Nephron progenitor cell (in vitro differentiated cells): Measurements from ENCODE around the gene RBPJ.
A peak's percentile ranks its signal among the peaks of the same experiment; 100 is the strongest.

Source experiments
- DNase-seq: peaks from one replicate; pipeline ENCODE4 v3.0.0; 2021
- H3K27ac Mint-ChIP-seq: 2 replicates; pipeline ENCODE4 v1.8.0; 2021; ENCODE audit warnings: mild to moderate bottlenecking, moderate library complexity, mixed read lengths
- H3K27me3 Mint-ChIP-seq: 2 replicates; pipeline ENCODE4 v1.8.0; 2021; ENCODE audit warnings: mild to moderate bottlenecking, low read depth, mixed read lengths; ENCODE audit not compliant: poor library complexity
- H3K36me3 Mint-ChIP-seq: 2 replicates; pipeline ENCODE4 v1.8.0; 2021; ENCODE audit warnings: low read depth, mixed read lengths
- H3K4me1 Mint-ChIP-seq: 2 replicates; pipeline ENCODE4 v1.8.0; 2021; ENCODE audit warnings: mixed read lengths
- H3K4me3 Mint-ChIP-seq: 2 replicates; pipeline ENCODE4 v1.8.0; 2021; ENCODE audit warnings: mild to moderate bottlenecking, moderate library complexity, mixed read lengths
- H3K9me3 Mint-ChIP-seq: 2 replicates; pipeline ENCODE4 v1.8.0; 2021; ENCODE audit warnings: mild to moderate bottlenecking, moderate library complexity, mixed read lengths
- TF ChIP-seq, protein P1 (sequence below): fragments of 200-600 bp; sonication (generic); IDR thresholded peaks from 2 replicates; pipeline ENCODE4 v1.5.0; 2021; ENCODE audit warnings: antibody characterized with exemption

The RBPJ gene

GRCh38 chr4:26413582-26413981 is 92.8 kb downstream of the RBPJ start:
- H3K36me3 Mint-ChIP-seq = peaks cover 41% of the 10 kb centered on the region
- DNase-seq = no peak
- H3K9me3 Mint-ChIP-seq = no peaks in the 10 kb centered on the region
- H3K4me1 Mint-ChIP-seq = no peaks in the 10 kb centered on the region
- H3K27ac Mint-ChIP-seq = no peak overlapping the region
- H3K4me3 Mint-ChIP-seq = no peak overlapping the region
- no peaks in the 10 kb centered on the region for H3K27me3 Mint-ChIP-seq
- TF ChIP-seq, protein P1, sequence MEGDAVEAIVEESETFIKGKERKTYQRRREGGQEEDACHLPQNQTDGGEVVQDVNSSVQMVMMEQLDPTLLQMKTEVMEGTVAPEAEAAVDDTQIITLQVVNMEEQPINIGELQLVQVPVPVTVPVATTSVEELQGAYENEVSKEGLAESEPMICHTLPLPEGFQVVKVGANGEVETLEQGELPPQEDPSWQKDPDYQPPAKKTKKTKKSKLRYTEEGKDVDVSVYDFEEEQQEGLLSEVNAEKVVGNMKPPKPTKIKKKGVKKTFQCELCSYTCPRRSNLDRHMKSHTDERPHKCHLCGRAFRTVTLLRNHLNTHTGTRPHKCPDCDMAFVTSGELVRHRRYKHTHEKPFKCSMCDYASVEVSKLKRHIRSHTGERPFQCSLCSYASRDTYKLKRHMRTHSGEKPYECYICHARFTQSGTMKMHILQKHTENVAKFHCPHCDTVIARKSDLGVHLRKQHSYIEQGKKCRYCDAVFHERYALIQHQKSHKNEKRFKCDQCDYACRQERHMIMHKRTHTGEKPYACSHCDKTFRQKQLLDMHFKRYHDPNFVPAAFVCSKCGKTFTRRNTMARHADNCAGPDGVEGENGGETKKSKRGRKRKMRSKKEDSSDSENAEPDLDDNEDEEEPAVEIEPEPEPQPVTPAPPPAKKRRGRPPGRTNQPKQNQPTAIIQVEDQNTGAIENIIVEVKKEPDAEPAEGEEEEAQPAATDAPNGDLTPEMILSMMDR = no peak

GRCh38 chr4:26418107-26418506 is 97.3 kb downstream of the RBPJ start:
- Mint-ChIP-seq H3K27me3 (no peaks in the 10 kb centered on the region), H3K9me3 (no peaks in the 10 kb centered on the region), H3K27ac (no peak overlapping the region), H3K4me1 (no peaks in the 10 kb centered on the region), H3K36me3 (peaks cover 54% of the 10 kb centered on the region), H3K4me3 (no peak overlapping the region)
- TF ChIP-seq, protein P1 = no peak
- no peak for DNase-seq

DNA sequence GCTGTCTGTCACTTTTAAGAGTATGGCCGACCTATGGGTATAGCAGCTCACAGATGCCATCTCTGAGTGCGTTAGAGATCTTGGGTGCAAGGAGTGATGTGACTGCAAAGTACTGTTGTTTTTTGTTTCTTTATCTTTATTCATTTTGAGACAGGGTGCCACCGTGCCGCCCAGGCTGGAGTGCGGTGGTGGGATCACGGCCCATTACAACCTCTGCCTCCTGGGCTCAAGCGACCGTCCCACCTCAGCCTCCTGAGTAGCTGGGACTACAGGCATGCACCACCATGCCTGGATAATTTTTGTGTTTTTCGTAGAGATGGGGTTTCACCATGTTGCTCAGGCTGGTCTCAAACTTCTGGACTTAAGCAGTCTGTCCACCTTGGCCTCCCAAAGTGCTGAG is 98.0 kb downstream of the RBPJ start:
- peaks cover 59% of the 10 kb centered on the region for H3K36me3 Mint-ChIP-seq
- no peaks in the 10 kb centered on the region for H3K27me3 Mint-ChIP-seq
- DNase-seq = no peak
- TF ChIP-seq, protein P1 = no peak
- H3K9me3 Mint-ChIP-seq = no peaks in the 10 kb centered on the region
- no peak overlapping the region for H3K4me3 Mint-ChIP-seq
- peak overlapping the region; percentile 10 for H3K27ac Mint-ChIP-seq
- H3K4me1 Mint-ChIP-seq = no peaks in the 10 kb centered on the region

DNA sequence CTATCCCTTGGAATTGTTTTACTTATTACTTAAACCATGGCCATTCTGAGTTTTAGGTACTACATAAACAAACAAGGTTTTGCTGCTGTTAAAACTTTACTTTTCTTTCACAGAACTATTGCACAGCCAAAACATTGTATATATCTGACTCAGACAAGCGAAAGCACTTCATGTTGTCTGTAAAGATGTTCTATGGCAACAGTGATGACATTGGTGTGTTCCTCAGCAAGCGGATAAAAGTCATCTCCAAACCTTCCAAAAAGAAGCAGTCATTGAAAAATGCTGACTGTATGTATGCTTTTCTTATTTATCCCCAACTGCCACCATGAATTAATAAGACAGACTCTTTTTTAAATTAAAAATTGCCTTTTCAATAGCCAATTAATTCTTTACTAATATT is 99.6 kb downstream of the RBPJ start:
- Mint-ChIP-seq H3K4me1 (no peaks in the 10 kb centered on the region), H3K36me3 (peaks cover 68% of the 10 kb centered on the region), H3K27me3 (no peaks in the 10 kb centered on the region), H3K27ac (peak overlapping the region; percentile 54), H3K9me3 (no peaks in the 10 kb centered on the region), H3K4me3 (no peak overlapping the region)
- DNase-seq = no peak
- TF ChIP-seq, protein P1 = no peak

DNA sequence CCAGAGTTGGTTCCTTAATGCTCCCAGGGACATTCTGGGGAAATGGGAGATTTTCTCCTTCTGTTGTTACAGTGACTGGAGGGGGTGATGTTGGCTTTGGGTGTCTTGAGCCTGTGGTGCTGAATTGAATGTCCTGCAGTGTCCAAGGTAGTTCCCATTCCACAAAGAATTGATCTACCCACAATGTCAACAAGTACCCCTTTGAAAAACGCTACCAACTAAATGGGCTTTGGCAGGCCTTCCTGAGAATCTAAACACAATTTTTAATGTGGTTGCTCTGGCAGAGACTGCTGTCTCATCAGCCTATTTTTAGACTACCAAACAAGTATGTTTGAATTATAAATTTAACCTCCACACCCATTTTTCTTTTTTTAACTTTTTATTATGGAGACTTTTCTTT is 100.1 kb downstream of the RBPJ start:
- DNase-seq = no peak
- Mint-ChIP-seq H3K27me3 (no peaks in the 10 kb centered on the region), H3K27ac (peak overlapping the region; percentile 54), H3K36me3 (peaks cover 68% of the 10 kb centered on the region), H3K4me1 (no peaks in the 10 kb centered on the region), H3K9me3 (no peaks in the 10 kb centered on the region), H3K4me3 (no peak overlapping the region)
- TF ChIP-seq, protein P1 = no peak

DNA sequence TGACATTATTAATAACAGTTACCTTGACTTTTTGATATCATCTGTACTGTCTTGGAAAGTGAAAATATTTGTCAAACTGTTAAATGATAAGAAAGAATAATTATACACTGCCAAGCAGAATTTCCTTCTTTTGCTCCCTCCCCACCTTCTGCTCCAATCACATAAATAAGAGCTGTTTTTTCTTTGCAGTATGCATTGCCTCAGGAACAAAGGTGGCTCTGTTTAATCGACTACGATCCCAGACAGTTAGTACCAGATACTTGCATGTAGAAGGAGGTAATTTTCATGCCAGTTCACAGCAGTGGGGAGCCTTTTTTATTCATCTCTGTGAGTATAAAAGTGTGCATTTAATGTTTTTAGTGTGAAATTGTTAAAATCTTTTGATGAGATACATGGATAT is 103.3 kb downstream of the RBPJ start:
- H3K36me3 Mint-ChIP-seq = peaks cover 67% of the 10 kb centered on the region
- no peak for DNase-seq

More for the DNA sequence above, 103.3 kb downstream of the RBPJ start:
- TF ChIP-seq, protein P1 = no peak
- Mint-ChIP-seq H3K4me3 (no peak overlapping the region), H3K4me1 (no peaks in the 10 kb centered on the region), H3K27me3 (no peaks in the 10 kb centered on the region), H3K27ac (no peak overlapping the region), H3K9me3 (no peaks in the 10 kb centered on the region)
